HG02759 (cell line): ENCODE data around the gene BCO2.
"Not testable (repeated sequence)": the region's sequence is repeated elsewhere in the genome, so short reads cannot be mapped to it uniquely, and the experiment has no call there.

Experiments
- ATAC-seq: cut with Tn5 transposase; IDR thresholded peaks from one replicate; pipeline ENCODE4 v1.9.1; 2021; ENCODE audit warnings: mild to moderate bottlenecking, moderate library complexity; ENCODE audit not compliant: unreplicated experiment

Gene BCO2

GRCh38 chr11:112165049-112165448 is 10.3 kb upstream of the BCO2 start:
- ATAC-seq: no peak

GRCh38 chr11:112166562-112166961 is 8.8 kb upstream of the BCO2 start:
- ATAC-seq: no peak

GRCh38 chr11:112167145-112167544 is 8.2 kb upstream of the BCO2 start, which contains the start of gene TEX12:
TEX12 (plus strand) TSS chr11:112167372; CDS start chr11:112169269, 1,897 bp downstream.
- ATAC-seq: no peak

GRCh38 chr11:112172362-112172994 is 2.8 kb upstream of the BCO2 start:
- peak; percentile 67 for ATAC-seq

- no peak for ATAC-seq
Observed at GRCh38 chr11:112173152-112173551, 2.2 kb upstream of the BCO2 start.

GRCh38 chr11:112175599-112175952 is 264 bp downstream of the BCO2 start:
- ATAC-seq: no peak

GRCh38 chr11:112176077-112176476 is 765 bp downstream of the BCO2 start:
- no peak for ATAC-seq

- no peak for ATAC-seq
Observed at GRCh38 chr11:112177589-112177988, 2.3 kb downstream of the BCO2 start.

- no peak for ATAC-seq
Observed at GRCh38 chr11:112178428-112178827, 3.1 kb downstream of the BCO2 start.

GRCh38 chr11:112178936-112179335 is 3.6 kb downstream of the BCO2 start:
- ATAC-seq: no peak

- ATAC-seq: peak; percentile 76
Observed at GRCh38 chr11:112179601-112180000, 4.3 kb downstream of the BCO2 start.

- ATAC-seq: no peak
Observed at GRCh38 chr11:112182867-112183266, 7.6 kb downstream of the BCO2 start.

- no peak for ATAC-seq
Observed at GRCh38 chr11:112185883-112186282, 10.6 kb downstream of the BCO2 start.

GRCh38 chr11:112186304-112186703 is 11.0 kb downstream of the BCO2 start:
- no peak for ATAC-seq

GRCh38 chr11:112195113-112195512 is 19.8 kb downstream of the BCO2 start:
- not testable (repeated sequence) for ATAC-seq

GRCh38 chr11:112195951-112196351 is 20.6 kb downstream of the BCO2 start:
- no peak for ATAC-seq

GRCh38 chr11:112196519-112197087 is 21.3 kb downstream of the BCO2 start:
- ATAC-seq: no peak

- not testable (repeated sequence) for ATAC-seq
Observed at GRCh38 chr11:112199101-112199500, 23.8 kb downstream of the BCO2 start.

- no peak for ATAC-seq
Observed at GRCh38 chr11:112200252-112200651, 24.9 kb downstream of the BCO2 start.

GRCh38 chr11:112206071-112206470 is 30.8 kb downstream of the BCO2 start:
- ATAC-seq: no peak

GRCh38 chr11:112210890-112211289 is 35.6 kb downstream of the BCO2 start:
- ATAC-seq: no peak

- ATAC-seq: no peak
Observed at GRCh38 chr11:112211536-112211935, 36.2 kb downstream of the BCO2 start.

GRCh38 chr11:112212290-112212689 is 37.0 kb downstream of the BCO2 start:
- no peak for ATAC-seq
